GM12864 (cell line): ENCODE data around the gene CBLL1.

ENCODE experiments used
- DNase-seq: peaks from one replicate; pipeline ENCODE4 v3.0.0-alpha.2; 2011; ENCODE audit warnings: low read depth
- H3K4me3 ChIP-seq: 2 replicates; pipeline ENCODE4 v1.5.1; 2011; ENCODE audit warnings: mild to moderate bottlenecking, low read depth, low read length, control low read depth
- CTCF ChIP-seq: IDR thresholded peaks from 2 replicates; pipeline ENCODE4 v1.5.1; 2011; ENCODE audit warnings: low read depth, mild to moderate bottlenecking, moderate library complexity, low read length, control low read depth, inconsistent platforms; ENCODE audit errors: missing control alignments

The CBLL1 gene

GRCh38 chr7:107742678-107743566 lies 1.0 kb upstream of the CBLL1 start:
- peak overlapping the region; percentile 91 for H3K4me3 ChIP-seq
- peak; percentile 52 for DNase-seq
- TF ChIP-seq CTCF, result no peak

- TF ChIP-seq CTCF, result no peak
- H3K4me3 ChIP-seq, result peak overlapping the region; percentile 91
- DNase-seq, result peak; percentile 13
Observed at GRCh38 chr7:107744345-107744750, 406 bp downstream of the CBLL1 start.

GRCh38 chr7:107746006-107746405 lies 2.1 kb downstream of the CBLL1 start:
- DNase-seq, result no peak
- H3K4me3 ChIP-seq, result no peak overlapping the region; the same call in 1 of the 2 replicates
- no peak for TF ChIP-seq CTCF

GRCh38 chr7:107751113-107751512 lies 7.2 kb downstream of the CBLL1 start:
- DNase-seq, result no peak
- no peak overlapping the region for H3K4me3 ChIP-seq
- no peak for TF ChIP-seq CTCF

- no peak for DNase-seq
- no peak overlapping the region for H3K4me3 ChIP-seq
- no peak for TF ChIP-seq CTCF
Observed at GRCh38 chr7:107754642-107755041, 10.7 kb downstream of the CBLL1 start.

GRCh38 chr7:107758667-107759066 lies 14.7 kb downstream of the CBLL1 start:
- no peak for TF ChIP-seq CTCF
- no peak overlapping the region for H3K4me3 ChIP-seq
- no peak for DNase-seq

GRCh38 chr7:107767391-107767790 lies 23.4 kb downstream of the CBLL1 start:
- H3K4me3 ChIP-seq, result no peak overlapping the region
- no peak for DNase-seq
- TF ChIP-seq CTCF, result no peak
